ENCODE results near the gene SFXN2. TPM values are rescaled to one million over a fixed set of nuclear protein-coding genes. Genes with fewer than 3 reads are reported as not detected.
"Not testable (repeated sequence)": the region's sequence is repeated elsewhere in the genome, so short reads cannot be mapped to it uniquely, and the experiment has no call there.

Gene SFXN2
- polyA plus RNA-seq, 3 donors from 2014 or later, result 4.9 to 9.6 (median 7.9) TPM

DNA sequence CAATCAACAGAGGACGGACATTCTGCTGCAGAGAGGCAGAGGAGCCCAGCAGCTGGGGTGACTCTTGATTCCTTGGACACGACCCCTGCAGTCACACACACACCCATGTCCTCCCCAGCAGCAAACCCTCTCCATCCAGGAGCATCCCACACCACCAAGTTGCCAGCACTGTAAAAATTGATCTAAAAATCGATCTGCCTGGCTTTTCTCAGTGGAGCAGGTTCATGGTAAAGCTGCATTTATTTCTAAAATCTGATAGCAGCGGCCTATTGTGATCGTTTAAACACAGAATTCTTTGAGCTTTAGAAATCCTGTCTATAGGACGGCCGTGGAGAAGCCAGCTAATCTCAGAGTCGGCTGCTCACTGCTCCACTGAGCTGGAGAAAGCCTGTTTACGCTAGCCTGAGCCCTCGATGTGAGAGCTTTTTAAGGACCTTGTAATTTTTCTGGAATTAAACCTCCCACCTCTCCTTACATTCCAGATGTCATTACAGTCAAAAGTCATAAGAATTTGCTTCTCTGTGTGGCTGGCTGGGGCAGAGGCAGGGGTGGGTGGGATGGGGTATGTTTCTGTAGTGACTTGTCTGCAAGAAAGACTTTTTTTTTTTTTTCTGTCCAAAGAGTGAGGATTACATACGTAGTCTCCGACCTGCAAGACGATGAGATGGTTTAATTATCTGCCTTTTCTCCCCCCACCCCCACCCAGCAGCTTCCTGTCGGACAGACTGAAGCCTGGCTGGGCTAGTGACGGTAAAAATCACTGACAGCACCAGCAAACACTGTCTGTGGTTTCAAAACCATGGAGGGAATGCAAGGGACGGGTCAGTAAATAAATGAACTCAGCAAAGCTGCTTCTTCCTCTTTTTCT, 38.5 kb upstream of the SFXN2 start:
- peak; percentile 29 to 41 (median 40) for DNase-seq
- Mint-ChIP-seq H3K4me1 (peaks cover 44 to 56% of the 10 kb centered on the region in 2 donors), H3K27me3 (ENCODE audit: low read depth in 3 of 3) (peaks cover 3 to 12% (median 5%) of the 10 kb centered on the region in 3 donors), H3K36me3 (no peaks in the 10 kb centered on the region), H3K4me3 (peak overlapping the region; percentile 22 to 93 (median 61)), H3K27ac (peak overlapping the region; percentile 17 to 88 (median 77)), H3K9me3 (no peaks in the 10 kb centered on the region)

GRCh38 chr10:102676534-102677315, 37.7 kb upstream of the SFXN2 start:
- no peak for DNase-seq
- Mint-ChIP-seq H3K36me3 (no peaks in the 10 kb centered on the region), H3K27ac (peak overlapping the region in 4 of 6 donors; percentile 17 to 76 (median 58)), H3K4me3 (peak overlapping the region in 1 of 5 donors; percentile 62), H3K4me1 (peaks cover 44 to 56% of the 10 kb centered on the region in 2 donors), H3K9me3 (no peaks in the 10 kb centered on the region), H3K27me3 (ENCODE audit: low read depth in 3 of 3) (peaks cover 3 to 12% (median 5%) of the 10 kb centered on the region in 3 donors)

DNA sequence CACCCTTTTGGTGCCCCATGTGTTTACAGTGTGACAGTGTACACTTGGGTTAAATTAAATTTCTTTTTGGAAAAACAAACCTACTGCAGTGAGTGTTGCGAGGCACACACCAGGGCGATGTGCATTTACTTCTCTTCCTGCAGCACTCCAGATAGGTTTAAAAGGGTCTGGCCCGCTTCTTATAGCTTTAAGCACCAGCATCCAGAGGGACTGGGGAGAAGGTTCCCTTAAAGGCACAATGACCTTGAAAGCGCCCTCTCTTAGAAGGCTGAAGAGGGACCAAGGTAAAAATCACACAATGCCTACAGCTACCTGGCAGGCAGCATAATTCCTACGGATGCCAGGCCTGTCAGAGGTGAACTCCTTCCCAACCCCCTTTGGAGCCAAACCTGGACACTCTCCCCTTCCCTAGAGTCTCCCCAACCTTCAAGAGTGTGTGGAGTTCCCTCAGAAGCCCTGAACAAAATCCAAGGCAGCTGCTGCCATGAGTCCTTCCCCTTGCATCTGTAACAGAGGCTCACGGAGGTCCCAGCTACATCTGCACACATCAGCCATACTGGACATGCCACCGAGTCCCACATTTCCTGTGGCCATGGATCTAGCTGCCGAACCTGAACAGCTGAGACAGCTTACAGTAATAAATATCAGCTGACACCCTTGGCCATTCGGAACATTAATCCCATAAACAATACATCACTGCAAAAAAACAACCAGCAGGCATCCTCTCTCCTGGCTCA, 36.9 kb upstream of the SFXN2 start:
- peaks cover 3 to 12% (median 5%) of the 10 kb centered on the region in 3 donors for H3K27me3 Mint-ChIP-seq (ENCODE audit: low read depth in 3 of 3)
- no peaks in the 10 kb centered on the region for H3K9me3 Mint-ChIP-seq
- H3K4me3 Mint-ChIP-seq, result no peak overlapping the region
- no peak for DNase-seq
- H3K4me1 Mint-ChIP-seq, result peaks cover 47 to 56% of the 10 kb centered on the region in 2 donors
- peak overlapping the region in 3 of 6 donors; percentile 21 to 53 (median 50) for H3K27ac Mint-ChIP-seq
- peaks cover 0 to 6% (median 4%) of the 10 kb centered on the region in 3 donors for H3K36me3 Mint-ChIP-seq

- no peak for DNase-seq
- no peak overlapping the region for H3K4me3 Mint-ChIP-seq
- peaks cover 45 to 56% of the 10 kb centered on the region in 2 donors for H3K4me1 Mint-ChIP-seq
- peaks cover 3 to 12% (median 5%) of the 10 kb centered on the region in 3 donors for H3K27me3 Mint-ChIP-seq (ENCODE audit: low read depth in 3 of 3)
- peaks cover 0 to 6% (median 4%) of the 10 kb centered on the region in 3 donors for H3K36me3 Mint-ChIP-seq
- H3K27ac Mint-ChIP-seq, result peak overlapping the region in 3 of 6 donors; percentile 50 to 61 (median 53)
- H3K9me3 Mint-ChIP-seq, result no peaks in the 10 kb centered on the region
Measured at GRCh38 chr10:102678068-102678400, 36.4 kb upstream of the SFXN2 start.

DNA sequence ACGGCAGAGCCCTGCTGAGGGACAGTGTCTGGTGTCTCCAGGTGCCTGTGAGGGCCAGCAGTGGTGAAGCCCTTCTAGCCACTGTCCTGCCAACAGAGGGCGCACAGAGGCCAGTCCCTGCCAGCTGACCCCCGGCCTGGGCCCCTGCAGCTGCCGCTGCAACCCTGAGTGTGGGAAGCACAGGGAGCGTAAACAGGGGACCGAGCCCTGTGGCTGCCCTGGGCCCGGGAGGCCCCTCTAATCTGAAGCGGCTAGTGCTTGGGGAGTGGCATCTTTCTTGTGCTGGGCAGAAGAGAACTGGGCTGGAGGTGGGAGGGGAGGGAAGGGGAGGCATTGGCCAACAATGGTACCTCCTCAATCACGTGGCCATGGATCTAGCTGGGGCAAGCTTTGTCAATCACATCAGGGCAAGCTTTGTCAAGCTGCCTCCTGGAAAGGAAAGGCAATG, 35.6 kb upstream of the SFXN2 start:
- Mint-ChIP-seq H3K9me3 (no peaks in the 10 kb centered on the region), H3K4me1 (peaks cover 38 to 49% of the 10 kb centered on the region in 2 donors), H3K4me3 (no peak overlapping the region), H3K27me3 (ENCODE audit: low read depth in 3 of 3) (peaks cover 3 to 10% (median 5%) of the 10 kb centered on the region in 3 donors), H3K27ac (peak overlapping the region in 3 of 6 donors; percentile 5 to 49 (median 22)), H3K36me3 (peaks cover 0 to 6% (median 4%) of the 10 kb centered on the region in 3 donors)
- DNase-seq, result peak; percentile 30 to 34 (median 32)

DNA sequence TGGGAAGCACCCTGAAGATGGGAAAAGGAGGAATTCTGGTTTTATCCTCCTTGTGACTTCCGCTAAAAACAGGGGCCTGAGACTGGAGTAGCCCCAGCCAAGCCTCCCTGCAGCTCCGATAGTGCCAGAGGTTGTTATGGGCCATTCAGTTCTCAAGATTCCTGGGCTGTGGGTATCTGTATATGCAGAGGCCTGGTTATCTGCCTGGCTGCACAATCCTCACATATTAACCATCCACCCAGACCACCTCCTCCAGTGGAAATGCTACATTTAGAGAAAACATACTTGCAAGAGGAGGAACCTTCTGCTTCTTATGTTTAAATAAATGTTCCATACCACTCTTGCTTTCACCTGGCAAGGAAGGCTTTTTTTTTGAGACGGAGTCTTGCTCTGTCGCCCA, 34.8 kb upstream of the SFXN2 start:
- DNase-seq, result no peak
- Mint-ChIP-seq H3K36me3 (peaks cover 0 to 6% (median 4%) of the 10 kb centered on the region in 3 donors), H3K9me3 (no peaks in the 10 kb centered on the region), H3K27me3 (ENCODE audit: low read depth in 3 of 3) (peaks cover 0 to 4% (median 2%) of the 10 kb centered on the region in 3 donors), H3K27ac (no peak overlapping the region), H3K4me3 (no peak overlapping the region), H3K4me1 (peaks cover 31 to 42% of the 10 kb centered on the region in 2 donors)

DNA sequence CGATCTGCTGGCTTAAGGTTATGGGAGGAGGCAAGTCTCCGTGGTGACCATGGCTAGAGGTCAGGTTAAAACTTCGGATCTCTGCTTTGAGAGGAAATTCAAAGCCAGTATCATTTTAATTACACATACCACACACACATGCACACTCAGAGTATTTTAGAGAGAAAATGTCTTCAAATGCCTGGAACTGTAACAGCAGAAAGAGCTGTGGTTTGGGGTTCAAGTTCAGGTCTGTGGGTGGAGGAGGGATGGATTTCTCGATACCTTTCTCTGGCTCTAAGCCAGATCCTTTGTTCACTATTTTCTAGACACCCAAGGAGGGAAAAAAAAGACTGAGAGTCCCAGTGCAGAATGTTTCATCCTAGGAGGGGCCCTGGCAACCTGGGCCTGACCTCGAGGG, 32.7 kb upstream of the SFXN2 start:
- Mint-ChIP-seq H3K9me3 (no peaks in the 10 kb centered on the region), H3K36me3 (peaks cover 6 to 8% (median 6%) of the 10 kb centered on the region in 3 donors), H3K27me3 (ENCODE audit: low read depth in 3 of 3) (peaks cover 0 to 4% (median 2%) of the 10 kb centered on the region in 3 donors)

GRCh38 chr10:102682416-102682815, 32.0 kb upstream of the SFXN2 start:
- peaks cover 6 to 8% (median 6%) of the 10 kb centered on the region in 3 donors for H3K36me3 Mint-ChIP-seq
- H3K4me3 Mint-ChIP-seq, result no peak overlapping the region
- H3K27me3 Mint-ChIP-seq (ENCODE audit: low read depth in 3 of 3), result peaks cover 0 to 4% (median 2%) of the 10 kb centered on the region in 3 donors
- no peak overlapping the region for H3K27ac Mint-ChIP-seq
- no peak for DNase-seq
- no peaks in the 10 kb centered on the region for H3K9me3 Mint-ChIP-seq
- peaks cover 11 to 14% of the 10 kb centered on the region in 2 donors for H3K4me1 Mint-ChIP-seq

More for the DNA sequence above, 32.7 kb upstream of the SFXN2 start:
- no peak for DNase-seq
- H3K4me1 Mint-ChIP-seq, result peaks cover 12 to 21% of the 10 kb centered on the region in 2 donors
- H3K27ac Mint-ChIP-seq, result no peak overlapping the region
- H3K4me3 Mint-ChIP-seq, result no peak overlapping the region

DNA sequence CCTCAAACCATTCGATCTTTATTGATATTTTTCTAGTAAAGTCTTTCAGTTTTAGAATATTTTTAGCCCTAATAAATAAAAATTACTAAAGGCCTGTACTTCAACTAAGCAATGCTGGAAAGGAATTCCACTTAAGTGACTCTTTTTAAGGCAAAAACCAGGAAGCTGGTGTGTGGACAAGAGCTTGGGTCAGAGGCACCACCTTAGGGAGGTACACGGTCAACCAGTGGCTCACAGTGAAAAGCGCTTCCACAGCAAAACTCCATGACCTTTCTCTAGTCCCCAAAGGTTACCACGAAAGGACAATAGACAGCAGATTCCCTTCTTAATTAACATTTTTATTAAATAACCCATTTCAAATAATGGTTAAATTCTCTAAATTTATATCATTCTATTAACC, 31.5 kb upstream of the SFXN2 start:
- Mint-ChIP-seq H3K9me3 (no peaks in the 10 kb centered on the region), H3K4me1 (peaks cover 11 to 13% of the 10 kb centered on the region in 2 donors), H3K36me3 (peaks cover 6 to 9% (median 8%) of the 10 kb centered on the region in 3 donors), H3K27me3 (ENCODE audit: low read depth in 3 of 3) (peaks cover 0 to 2% (median 0%) of the 10 kb centered on the region in 3 donors), H3K27ac (no peak overlapping the region), H3K4me3 (no peak overlapping the region)
- no peak for DNase-seq

- Mint-ChIP-seq H3K27ac (peak overlapping the region in 2 of 6 donors; percentile 3 to 15), H3K9me3 (no peaks in the 10 kb centered on the region), H3K4me1 (peaks cover 5 to 6% of the 10 kb centered on the region in 2 donors), H3K27me3 (ENCODE audit: low read depth in 3 of 3) (peaks cover 0 to 2% (median 0%) of the 10 kb centered on the region in 3 donors), H3K36me3 (peaks cover 6 to 9% (median 8%) of the 10 kb centered on the region in 3 donors), H3K4me3 (no peak overlapping the region)
- DNase-seq, result no peak
Measured at GRCh38 chr10:102683736-102684135, 30.7 kb upstream of the SFXN2 start.

DNA sequence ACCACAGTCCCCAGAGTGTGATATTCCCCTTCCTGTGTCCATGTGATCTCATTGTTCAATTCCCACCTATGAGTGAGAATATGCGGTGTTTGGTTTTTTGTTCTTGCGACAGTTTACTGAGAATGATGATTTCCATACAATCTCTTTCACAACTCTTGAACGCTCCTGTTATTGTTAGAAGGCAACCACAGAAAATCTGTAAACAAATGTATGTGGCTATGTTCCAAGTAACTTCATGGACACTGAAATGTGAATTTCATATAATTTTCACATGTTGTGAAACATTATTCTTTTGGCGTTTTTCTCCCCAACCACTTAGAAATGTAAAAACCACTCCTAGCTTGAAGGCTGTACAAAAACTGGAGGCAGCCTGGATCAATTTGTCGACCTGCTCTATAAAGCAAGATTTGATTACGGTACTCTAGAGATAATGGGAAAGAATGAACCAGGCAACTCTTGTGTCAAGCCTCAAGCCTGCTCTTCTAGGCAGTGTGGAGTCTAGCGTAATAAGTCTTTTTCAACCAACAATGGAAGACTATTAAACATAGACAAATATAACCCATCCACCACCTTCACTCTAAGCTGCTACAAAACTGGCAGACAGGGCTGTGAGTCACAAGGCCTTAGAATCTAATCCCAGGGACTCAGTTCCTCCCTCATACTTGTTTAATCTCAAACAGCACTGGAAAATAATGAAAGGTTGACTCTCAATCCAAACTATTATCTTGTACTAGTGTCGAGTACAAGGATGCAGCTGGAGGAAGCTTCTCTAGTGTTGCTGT, 23.0 kb upstream of the SFXN2 start:
- no peaks in the 10 kb centered on the region for H3K27me3 Mint-ChIP-seq (ENCODE audit: low read depth in 3 of 3)
- H3K27ac Mint-ChIP-seq, result no peak overlapping the region
- no peak overlapping the region for H3K4me3 Mint-ChIP-seq
- no peaks in the 10 kb centered on the region for H3K9me3 Mint-ChIP-seq
- H3K4me1 Mint-ChIP-seq, result no peaks in the 10 kb centered on the region
- DNase-seq, result no peak
- H3K36me3 Mint-ChIP-seq, result peaks cover 1 to 9% (median 5%) of the 10 kb centered on the region in 3 donors

DNA sequence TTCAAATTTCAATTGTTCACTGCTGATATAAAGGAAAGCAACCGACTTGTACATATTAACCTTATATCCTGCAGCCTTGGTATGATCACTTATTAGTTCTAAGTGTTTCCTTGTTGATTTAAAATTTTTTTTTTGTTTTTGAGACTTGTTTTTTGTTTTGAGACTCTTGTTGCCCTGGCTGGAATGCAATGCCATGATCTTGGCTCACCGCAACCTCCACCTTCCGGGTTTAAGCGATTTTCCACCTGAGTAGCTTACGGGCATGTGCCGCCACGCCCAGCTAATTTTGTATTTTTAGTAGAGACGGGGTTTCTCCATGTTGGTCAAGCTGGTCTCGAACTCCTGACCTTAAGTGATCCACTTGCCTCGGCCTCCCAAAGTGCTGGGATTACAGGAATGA, 19.0 kb upstream of the SFXN2 start:
- H3K4me1 Mint-ChIP-seq; DNase-seq; H3K27me3 Mint-ChIP-seq (ENCODE audit: low read depth in 3 of 3); H3K27ac Mint-ChIP-seq; H3K9me3 Mint-ChIP-seq; H3K4me3 Mint-ChIP-seq: not testable (repeated sequence)
- peaks cover 22 to 31% (median 26%) of the 10 kb centered on the region in 3 donors for H3K36me3 Mint-ChIP-seq
